Measurements from ENCODE around the gene PHACTR2.

Gene PHACTR2

DNA sequence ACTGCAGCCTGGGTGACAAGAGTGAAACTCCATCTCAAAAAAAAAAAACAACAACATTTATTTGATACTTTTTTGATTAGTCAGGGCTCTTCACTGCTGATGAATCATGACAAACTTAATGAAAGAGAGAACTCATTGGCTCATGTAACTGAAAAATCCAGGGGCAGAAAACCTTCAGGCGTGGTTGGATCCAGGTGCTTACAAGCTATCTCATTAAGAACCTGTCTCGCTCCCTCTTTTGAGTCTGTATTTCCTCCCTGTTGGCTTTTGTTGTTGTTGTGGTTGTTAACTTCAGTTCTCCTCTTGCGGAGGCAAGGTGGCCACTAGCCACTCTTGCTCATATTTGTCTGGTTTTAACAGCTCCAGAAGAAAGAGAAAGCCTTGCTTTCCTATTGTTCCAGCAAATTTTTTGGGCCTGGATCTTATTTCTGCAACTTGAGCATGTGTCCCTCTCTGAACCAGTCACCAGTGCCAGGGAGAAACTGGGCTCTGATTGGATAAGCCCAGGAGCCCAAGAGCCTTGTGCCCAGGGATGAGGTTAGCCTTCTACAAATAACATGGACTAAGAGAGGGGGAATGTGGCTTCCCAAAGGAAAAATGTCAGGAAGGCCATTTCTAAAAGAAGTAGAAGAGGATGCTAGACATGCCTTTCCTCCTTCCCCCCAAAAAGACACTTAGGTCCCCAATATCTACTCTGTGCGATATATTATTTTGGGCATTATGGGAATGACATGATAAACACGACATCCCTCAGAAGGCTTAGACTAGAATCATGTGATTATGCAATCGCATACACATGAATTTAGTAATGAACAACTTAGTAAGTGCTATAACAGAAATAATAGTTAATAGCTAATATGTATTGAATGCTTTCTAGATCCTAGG lies 64.5 kb downstream of the PHACTR2 start:
- no peak for DNase-seq (ENCODE audit: extremely low spot score)
- ChIA-PET CTCF (interaction anchor here (0.6 to 1.2 kb wide), 4 partner anchors 8 to 633 kb away, joined by 3 to 4 read pairs (median 3); no protein-coding TSS in a partner anchor), POLR2A (no interaction called here)
- TF ChIP-seq CTCF (IDR thresholded peaks at IDR 0.05; ENCODE audit: control extremely low read depth, extremely low read depth, low read depth, missing control alignments): no peak

- ChIA-PET POLR2A (no interaction called here), CTCF (interaction anchor here (0.8 to 1.2 kb wide), 4 partner anchors 8 to 16 kb away, joined by 3 to 4 read pairs (median 3); no protein-coding TSS in a partner anchor)
- TF ChIP-seq CTCF (IDR thresholded peaks at IDR 0.05; ENCODE audit: control extremely low read depth, extremely low read depth, low read depth, missing control alignments): no peak
- DNase-seq (ENCODE audit: extremely low spot score): no peak
These were observed 65.1 kb downstream of the PHACTR2 start for GRCh38 chr6:143742955-143743255.

- POLR2A ChIA-PET: no interaction called here
- CTCF ChIA-PET: interaction anchor here (0.8 to 1.1 kb wide), 3 partner anchors 10 to 15 kb away, joined by 3 to 4 read pairs (median 3); no protein-coding TSS in a partner anchor
- no peak for DNase-seq (ENCODE audit: extremely low spot score)
- no peak for TF ChIP-seq CTCF (IDR thresholded peaks at IDR 0.05; ENCODE audit: control extremely low read depth, extremely low read depth, low read depth, missing control alignments)
These were observed 65.8 kb downstream of the PHACTR2 start for GRCh38 chr6:143743301-143744166.

GRCh38 chr6:143744551-143745165 lies 66.9 kb downstream of the PHACTR2 start:
- no peak for TF ChIP-seq CTCF (IDR thresholded peaks at IDR 0.05; ENCODE audit: control extremely low read depth, extremely low read depth, low read depth, missing control alignments)
- ChIA-PET POLR2A (no interaction called here), CTCF (interaction anchor here (1.0 kb wide), 1 partner anchor 231 kb away, joined by 3 read pairs; no protein-coding TSS in a partner anchor)
- DNase-seq (ENCODE audit: extremely low spot score): no peak

- POLR2A ChIA-PET: no interaction called here
- CTCF ChIA-PET: interaction anchor here (1.0 kb wide), 1 partner anchor 232 kb away, joined by 3 read pairs; no protein-coding TSS in a partner anchor
- DNase-seq (ENCODE audit: extremely low spot score): no peak
- TF ChIP-seq CTCF (IDR thresholded peaks at IDR 0.05; ENCODE audit: control extremely low read depth, extremely low read depth, low read depth, missing control alignments): no peak
These were observed 67.7 kb downstream of the PHACTR2 start for GRCh38 chr6:143745166-143746133.
